NCI-H2171 (cell line): Measurements from ENCODE around the gene DEDD2.

Experiments used
- DNase-seq: peaks from one replicate; lab custom pipeline; 2025; lab: John Stamatoyannopoulos, UW

Gene DEDD2

GRCh38 chr19:42170715-42171114 is 46.8 kb downstream of the DEDD2 start:
- DNase-seq, result no peak

DNA sequence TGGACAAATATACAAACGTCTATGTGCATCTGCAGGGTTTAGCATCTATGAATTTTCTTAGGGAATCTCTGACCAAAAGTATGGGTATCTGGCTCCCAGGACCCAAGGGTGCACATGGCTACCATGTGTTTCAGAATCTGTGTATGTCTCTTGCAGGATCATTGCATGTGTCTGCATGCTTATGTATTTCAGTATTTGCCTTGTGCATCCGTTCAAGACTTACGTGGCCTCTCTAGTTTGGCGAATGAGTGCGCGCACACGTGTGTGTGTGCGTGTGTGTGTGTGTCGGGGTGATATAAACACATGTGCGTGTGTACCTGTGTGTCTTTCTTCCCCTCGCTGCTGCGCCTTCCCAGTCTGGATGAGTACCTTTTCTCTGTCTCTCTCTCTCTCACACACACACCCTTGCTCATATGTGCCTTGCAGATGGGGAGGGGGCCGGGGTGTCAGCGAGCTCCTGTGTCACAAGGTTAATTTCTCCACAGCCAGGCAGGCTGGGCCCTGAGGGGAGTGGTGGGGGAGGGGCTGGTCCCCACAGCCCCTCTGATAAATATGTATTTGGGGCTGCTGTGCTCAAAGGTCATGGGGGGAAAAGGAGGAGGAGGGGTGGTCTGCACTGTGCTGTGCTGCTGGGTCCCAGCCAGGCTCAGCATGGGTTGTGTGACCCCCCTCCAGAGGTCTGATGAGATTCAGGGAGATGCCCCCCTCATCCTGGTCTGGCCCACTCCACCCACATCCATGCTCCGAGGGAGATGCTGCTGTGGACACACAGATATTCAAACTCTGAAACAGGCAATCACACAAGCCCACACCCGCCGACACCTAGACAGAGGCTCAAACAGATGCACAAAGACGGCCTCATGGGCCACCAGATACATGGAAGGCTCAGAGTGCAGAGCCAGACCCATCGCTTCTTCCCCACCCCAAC is 47.7 kb downstream of the DEDD2 start:
- no peak for DNase-seq

DNA sequence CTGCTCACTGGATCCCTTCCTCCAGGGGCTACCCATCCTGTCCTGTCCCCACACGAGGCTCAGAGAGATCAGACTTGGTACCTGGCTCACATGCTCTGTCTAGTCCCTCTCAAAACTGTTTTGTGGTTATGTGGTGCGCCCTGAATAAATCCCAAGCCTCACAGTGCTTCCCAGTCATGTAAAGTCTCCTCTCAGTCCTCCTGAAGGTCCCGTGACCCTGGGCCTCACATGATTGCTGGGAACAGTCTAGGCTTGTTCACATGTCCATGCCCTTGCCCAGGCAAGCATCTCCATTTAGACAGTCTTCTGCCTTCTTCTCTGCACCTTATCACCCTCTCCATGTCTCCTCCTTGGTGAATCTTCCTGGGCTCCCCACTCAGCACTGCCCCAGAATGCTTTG is 49.3 kb downstream of the DEDD2 start:
- DNase-seq, result no peak

GRCh38 chr19:42166316-42166715 is 51.2 kb downstream of the DEDD2 start:
- DNase-seq, result no peak

- DNase-seq, result no peak
These were observed 52.3 kb downstream of the DEDD2 start for GRCh38 chr19:42165146-42165545.

- DNase-seq, result no peak
These were observed 55.7 kb downstream of the DEDD2 start for GRCh38 chr19:42161616-42162263.

GRCh38 chr19:42159942-42160341 is 57.5 kb downstream of the DEDD2 start:
- DNase-seq, result no peak

DNA sequence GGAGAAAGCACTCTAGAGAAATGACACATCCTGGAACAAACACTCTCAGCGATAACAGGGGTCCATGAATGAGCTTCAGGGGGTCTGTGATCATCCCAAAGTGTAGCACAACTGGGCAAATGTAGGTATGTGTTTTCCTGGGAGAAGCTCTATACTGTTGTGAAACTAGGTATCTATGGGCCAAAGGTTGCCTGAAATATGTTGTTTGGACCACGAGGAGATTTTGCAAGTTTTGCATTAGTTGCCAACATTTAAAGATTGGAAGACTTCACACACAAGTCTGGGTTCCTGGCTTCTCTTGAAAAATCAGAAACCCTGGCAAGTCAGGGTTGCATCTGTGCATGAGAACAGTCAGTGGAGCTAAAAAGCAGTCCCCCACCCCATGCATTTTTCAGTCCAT is 58.6 kb downstream of the DEDD2 start:
- no peak for DNase-seq

- no peak for DNase-seq
These were observed 60.9 kb downstream of the DEDD2 start for GRCh38 chr19:42156571-42156970.

GRCh38 chr19:42155796-42156195 is 61.7 kb downstream of the DEDD2 start:
- DNase-seq, result no peak

DNA sequence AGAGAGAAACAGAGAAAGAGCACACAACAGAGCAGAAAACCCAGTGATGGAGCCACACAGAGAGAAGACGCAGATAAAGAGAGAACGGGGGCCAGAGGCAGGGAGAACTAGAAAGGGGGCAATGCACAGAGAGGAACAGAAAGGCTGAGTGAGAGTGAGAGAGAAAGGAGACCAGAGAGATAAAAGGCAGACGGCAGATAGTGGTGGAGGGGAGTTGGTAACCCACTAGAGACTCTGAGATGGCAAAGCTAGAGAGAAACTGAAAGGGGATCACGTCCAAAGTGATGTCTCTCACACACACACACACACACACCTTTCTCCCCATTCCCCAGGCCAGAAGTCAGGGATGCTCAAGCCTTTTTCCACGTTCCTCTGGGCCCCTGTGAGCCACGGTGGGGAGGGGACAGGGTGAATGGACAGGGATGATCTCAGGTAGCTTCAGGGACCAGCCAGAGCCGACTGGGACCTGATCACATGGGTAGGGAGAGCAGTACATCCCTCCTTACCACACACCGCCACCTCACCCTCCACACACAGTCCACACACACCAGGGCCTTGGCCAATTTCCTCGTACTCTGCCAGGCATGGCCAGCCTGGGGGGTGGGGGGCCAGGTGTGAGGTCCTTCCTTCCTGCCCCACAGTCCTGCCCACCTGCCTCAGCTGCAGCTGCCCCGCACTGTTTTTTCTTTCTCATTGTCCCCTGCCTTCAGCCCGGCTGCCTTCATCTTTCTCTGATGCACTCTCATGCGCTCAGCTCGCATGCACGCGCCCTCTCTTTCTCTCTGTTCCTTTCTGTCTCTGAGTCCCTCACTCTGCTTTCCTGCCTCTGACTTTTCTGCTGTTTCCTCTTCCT is 62.8 kb downstream of the DEDD2 start:
- no peak for DNase-seq

GRCh38 chr19:42153672-42154433 is 63.6 kb downstream of the DEDD2 start:
- DNase-seq, result no peak

DNA sequence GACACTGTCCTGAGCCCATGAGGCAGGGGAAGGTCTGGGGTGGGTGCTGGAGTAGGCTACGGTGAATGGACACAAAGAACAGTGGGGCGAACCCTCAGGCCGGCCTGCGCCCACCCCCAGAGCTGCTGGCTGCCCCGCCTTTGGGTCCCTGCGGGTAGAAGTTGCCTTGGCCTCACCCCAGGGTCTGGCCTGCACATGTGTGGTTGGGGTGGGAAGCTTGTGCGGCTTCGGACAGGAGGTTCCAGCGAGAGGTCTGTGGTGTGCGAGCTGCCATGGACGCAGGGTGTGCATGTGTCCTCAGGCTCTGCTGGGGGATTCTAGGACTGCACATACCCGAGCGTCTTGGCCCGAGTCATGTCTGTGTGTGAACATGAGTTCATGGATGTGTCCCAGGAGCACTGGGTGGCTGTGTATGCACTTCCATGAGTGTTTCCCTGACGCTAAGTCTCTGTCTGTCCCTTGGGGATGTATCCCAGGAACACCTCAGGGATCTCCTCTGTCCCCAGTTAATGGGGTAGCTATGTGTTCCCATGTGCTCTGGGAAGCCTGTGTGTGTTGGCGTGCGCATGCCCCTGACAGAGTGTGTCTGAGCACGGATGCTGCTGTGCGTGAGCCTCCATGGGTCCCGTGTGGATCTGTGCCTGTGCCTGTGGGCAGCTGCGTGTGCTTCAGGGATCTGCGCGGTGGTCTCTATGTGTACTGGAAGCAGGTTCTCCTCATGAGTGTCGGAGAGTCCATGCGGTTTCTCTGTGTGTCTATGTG is 64.4 kb downstream of the DEDD2 start:
- DNase-seq, result no peak

- no peak for DNase-seq
These were observed 65.4 kb downstream of the DEDD2 start for GRCh38 chr19:42151782-42152684.

DNA sequence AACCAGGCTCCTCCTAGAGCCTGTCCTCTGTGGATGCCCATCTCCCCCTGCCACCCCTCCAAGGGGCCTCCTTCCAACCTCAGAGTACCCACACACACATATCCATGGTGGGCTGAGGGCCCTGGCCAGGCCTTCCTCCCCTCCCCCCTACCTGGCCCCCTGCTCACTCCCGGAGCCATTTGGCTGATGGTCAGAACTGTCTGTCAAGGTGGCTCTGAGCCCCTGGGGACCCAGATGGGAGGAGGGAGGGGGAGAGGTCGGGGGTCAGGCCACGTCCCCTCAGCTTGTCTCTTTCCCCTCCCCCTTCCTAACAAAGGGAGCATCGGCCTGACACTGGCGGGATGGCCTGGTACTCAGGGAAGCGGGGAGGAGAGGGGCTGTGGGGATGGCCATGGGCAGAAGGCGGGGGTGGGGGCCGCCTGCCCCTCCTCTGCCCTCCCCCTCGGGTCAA is 66.5 kb downstream of the DEDD2 start:
- DNase-seq, result no peak

DNA sequence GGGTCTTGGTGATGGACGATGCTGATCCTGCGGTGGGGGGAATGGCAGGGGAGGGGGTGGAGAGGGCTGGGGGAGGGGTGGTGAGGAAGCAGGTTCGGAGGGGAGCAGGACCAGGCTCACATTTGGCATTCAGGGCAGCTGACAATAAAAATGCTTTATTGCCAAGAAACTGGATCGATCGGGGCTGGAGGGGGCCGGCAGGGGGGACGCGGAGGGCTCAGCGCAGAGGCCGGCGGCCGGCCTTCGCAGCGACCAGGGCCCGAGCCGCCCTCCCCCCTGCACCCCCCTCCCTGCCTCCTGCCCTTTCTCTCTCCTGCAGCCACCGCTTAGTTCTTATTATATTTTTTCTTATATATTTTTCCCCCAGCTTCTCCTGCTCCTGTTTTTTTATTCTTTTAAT is 67.1 kb downstream of the DEDD2 start:
- no peak for DNase-seq

DNA sequence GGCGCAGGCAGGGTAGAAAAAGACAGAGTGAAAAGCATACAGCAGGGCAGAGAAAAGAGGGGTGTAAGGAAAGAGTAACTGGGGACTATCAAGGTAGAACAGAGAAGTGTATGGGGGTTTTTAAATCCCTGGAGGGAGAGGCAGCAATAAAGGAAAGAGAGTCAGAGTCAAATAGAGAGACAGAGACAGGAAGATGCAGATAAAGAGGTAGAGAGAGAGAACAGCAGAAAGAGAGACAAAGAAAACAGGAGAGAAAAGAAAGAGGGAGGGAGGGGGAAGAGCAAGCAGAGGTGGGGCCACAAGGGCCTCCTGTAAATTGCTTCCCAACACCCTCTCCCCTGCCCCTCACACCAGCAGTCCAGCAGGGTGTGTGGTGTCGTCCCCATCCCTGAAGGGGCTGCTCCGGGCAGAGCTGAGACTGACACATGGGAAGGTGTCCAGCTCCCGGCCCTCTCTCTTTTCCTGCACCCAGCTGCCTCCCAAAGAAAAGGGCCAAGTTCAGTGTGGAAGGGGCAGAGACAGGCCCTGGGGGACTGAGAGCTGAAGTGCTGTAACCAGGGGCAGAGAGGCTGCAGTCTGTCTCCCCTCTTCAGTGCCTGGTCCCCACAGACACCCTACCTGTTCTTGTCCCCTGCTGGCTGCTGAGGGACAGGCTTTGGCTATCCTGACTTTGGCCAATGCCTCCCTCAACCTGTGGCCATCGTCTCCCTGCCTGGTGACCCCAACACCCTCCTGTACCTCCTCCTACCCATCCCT is 67.9 kb downstream of the DEDD2 start:
- DNase-seq, result no peak
